HCT116 (cell line): ENCODE measurements around the gene CTSL. TPM values are rescaled to one million over a fixed set of nuclear protein-coding genes. Genes with fewer than 3 reads are reported as not detected.

Experiments
- ATAC-seq: fragments of 200-7000 bp; cut with Tn5 transposase; 2 replicates; pipeline ENCODE4 v1.9.1; 2020; ENCODE audit warnings: mild to moderate bottlenecking, moderate library complexity
- BruUV-seq: library from RNA; stranded (reverse); fragments of 400-500 nt; replicated peaks from 2 replicates; lab custom pipeline; 2021; lab: Mats Ljungman, UMichigan
- CTCF ChIA-PET: fragments of 300-600 bp; sonication (Branson Sonifier 250); formaldehyde crosslinking; loops from one replicate; lab custom pipeline; 2021; ENCODE audit warnings: antibody characterized with exemption; lab: Charles Lee
- POLR2A ChIA-PET: fragments of 300-600, 350-600 bp; sonication (Branson Sonifier 250); formaldehyde crosslinking; loops from one replicate; lab custom pipeline; 2021; ENCODE audit warnings: antibody characterized with exemption; lab: Charles Lee
- RAD21 ChIA-PET, 2 experiments: fragments of 300-600 bp; sonication (Branson Sonifier 250); formaldehyde crosslinking; loops; one replicate each; lab custom pipeline; 2023; ENCODE audit warnings: low total read pairs in 2 of 2; ENCODE audit not compliant: uncharacterized antibody in 2 of 2, unreplicated experiment in 2 of 2, low non-redundant PET in 1 of 2; lab: Charles Lee
- DNase-seq: peaks from one replicate; pipeline ENCODE4 v3.0.0-alpha.2; 2010; ENCODE audit warnings: low read depth, low spot score
- H2AFZ ChIP-seq: fragments of 200-600 bp; shearing (Covaris generic), sonication (generic); 2 replicates; pipeline ENCODE4 v1.6.1; 2017; ENCODE audit warnings: low read depth, mixed run types, mixed read lengths, antibody characterized with exemption, low read length; ENCODE audit not compliant: poor library complexity, severe bottlenecking
- H3K27ac ChIP-seq: 2 replicates; pipeline ENCODE4 v1.5.1; 2012; ENCODE audit warnings: low read depth, low read length
- H3K27me3 ChIP-seq: fragments of 200-600 bp; sonication (generic); 2 replicates; pipeline ENCODE4 v1.6.1; 2016; ENCODE audit warnings: mixed run types, low read length, mixed read lengths; ENCODE audit not compliant: insufficient read depth
- H3K36me3 ChIP-seq, 2 experiments: fragments of 200-500 bp in 1 of 2; fragments of 200-600 bp in 1 of 2; sonication (Bioruptor generic) in 1 of 2; sonication (generic) in 1 of 2; 2 replicates each; pipeline versions ENCODE4 v1.5.1 to v1.6.1; 2014 to 2016; ENCODE audit warnings: low read length in 2 of 2, inconsistent platforms in 1 of 2, mixed read lengths in 1 of 2, mixed run types in 1 of 2; ENCODE audit not compliant: insufficient read depth in 2 of 2, control insufficient read depth in 1 of 2
- H3K4me1 ChIP-seq, 2 experiments: fragments of 200-600 bp in 1 of 2; sonication (generic) in 1 of 2; 2 replicates each; pipeline versions ENCODE4 v1.5.1 to v1.6.1; 2012 to 2017; ENCODE audit warnings: low read length in 2 of 2, inconsistent platforms in 1 of 2, mild to moderate bottlenecking in 1 of 2, mixed read lengths in 1 of 2, mixed run types in 1 of 2, moderate library complexity in 1 of 2; ENCODE audit not compliant: insufficient read depth in 2 of 2, control insufficient read depth in 1 of 2
- H3K4me2 ChIP-seq: fragments of 200-600 bp; sonication (generic); 2 replicates; pipeline ENCODE4 v1.6.1; 2017; ENCODE audit warnings: mixed run types, low read length, mixed read lengths
- H3K4me3 ChIP-seq, 2 experiments: fragments of 200-600 bp in 1 of 2; sonication (generic) in 1 of 2; replicated peaks in 1 of 2; 2 replicates each; pipeline ENCODE4 v1.5.1; 2011 to 2016; ENCODE audit warnings: low read length in 2 of 2, control low read depth in 1 of 2, low read depth in 1 of 2, mild to moderate bottlenecking in 1 of 2, mixed read lengths in 1 of 2, mixed run types in 1 of 2
- H3K79me2 ChIP-seq: fragments of 200-600 bp; sonication (generic); 2 replicates; pipeline ENCODE4 v1.6.1; 2017; ENCODE audit warnings: mild to moderate bottlenecking, mixed run types, low read length, moderate library complexity, mixed read lengths; ENCODE audit not compliant: insufficient read depth
- H3K9ac ChIP-seq: fragments of 200-600 bp; sonication (generic); 2 replicates; pipeline ENCODE4 v1.6.1; 2016; ENCODE audit warnings: low read length, mixed read lengths
- H3K9me2 ChIP-seq: fragments of 200-600 bp; sonication (generic), shearing (Covaris generic); 2 replicates; pipeline ENCODE4 v1.6.1; 2017; ENCODE audit warnings: mixed run types, mild to moderate bottlenecking, moderate library complexity; ENCODE audit not compliant: insufficient read depth
- H3K9me3 ChIP-seq, 2 experiments: fragments of 200-500 bp in 1 of 2; fragments of 200-600 bp in 1 of 2; sonication (Bioruptor generic) in 1 of 2; sonication (generic) in 1 of 2; 2 replicates each; pipeline ENCODE4 v1.6.1; 2014 to 2017; ENCODE audit warnings: low read length in 2 of 2, mixed read lengths in 2 of 2, inconsistent platforms in 1 of 2, low read depth in 1 of 2, mild to moderate bottlenecking in 1 of 2, mixed run types in 1 of 2, moderate library complexity in 1 of 2; ENCODE audit not compliant: control insufficient read depth in 1 of 2, insufficient read depth in 1 of 2
- H4K20me1 ChIP-seq: fragments of 200-600 bp; sonication (generic), shearing (Covaris generic); 2 replicates; pipeline ENCODE4 v1.6.1; 2017; ENCODE audit warnings: mixed run types, mild to moderate bottlenecking, moderate library complexity; ENCODE audit not compliant: insufficient read depth
- CBX3 ChIP-seq: IDR thresholded peaks from 2 replicates; pipeline ENCODE4 v1.6.1; 2012; ENCODE audit warnings: low read depth
- RAD21 ChIP-seq: IDR thresholded peaks from 2 replicates; pipeline ENCODE4 v1.6.1; 2012; ENCODE audit warnings: low read depth, mild to moderate bottlenecking
- REST ChIP-seq: IDR thresholded peaks from 2 replicates; pipeline ENCODE4 v1.6.1; 2012; ENCODE audit warnings: low read depth
- SRF ChIP-seq: IDR thresholded peaks from 2 replicates; pipeline ENCODE4 v1.6.1; 2012; ENCODE audit warnings: low read depth
- YY1 ChIP-seq: IDR thresholded peaks from 2 replicates; pipeline ENCODE4 v1.6.1; 2011; ENCODE audit warnings: low read length, low read depth, moderate library complexity, mild to moderate bottlenecking; ENCODE audit not compliant: insufficient replicate concordance; ENCODE audit errors: extremely low read depth
- intact Hi-C: fragments of 100-400 bp; cut with micrococcal nuclease; formaldehyde crosslinking; loops from 2 replicates; pipeline ENCODE4 v1.10.0; 2022
- total RNA-seq: library from RNA; stranded (reverse); gene quantifications from one replicate; pipeline ENCODE4 v1.2.1, GENCODE V29; 2021; ENCODE audit not compliant: unreplicated experiment

CTSL gene
- total RNA-seq, 1 experiment from 2014 or later = 63.1 TPM

GRCh38 chr9:87702921-87703320 lies 23.0 kb upstream of the CTSL start:
- H3K9ac ChIP-seq = no peak overlapping the region
- no peaks in the 10 kb centered on the region for H3K27me3 ChIP-seq
- no peak for TF ChIP-seq RAD21
- no peak for TF ChIP-seq REST
- TF ChIP-seq YY1 = no peak
- no peak for TF ChIP-seq SRF
- TF ChIP-seq CBX3 = no peak
- TF ChIP-seq, all 23 proteins: peak for 0
- H3K4me1 ChIP-seq = peaks cover 0 to 17% of the 10 kb centered on the region in 2 experiments; a peak in 2 of 4 replicates
- H3K27ac ChIP-seq = no peak overlapping the region
- intact Hi-C loops = no loop called here
- no peak overlapping the region for H2AFZ ChIP-seq
- no peaks in the 10 kb centered on the region for H3K79me2 ChIP-seq
- 0 out of 2 replicates have a peak, but pooled peaks have one; percentile 25 for ATAC-seq
- H3K9me3 ChIP-seq = no peaks in the 10 kb centered on the region
- no peaks in the 10 kb centered on the region for H3K9me2 ChIP-seq
- no peak overlapping the region for H3K4me2 ChIP-seq
- H3K4me3 ChIP-seq = no peak overlapping the region
- no peak for DNase-seq
- H4K20me1 ChIP-seq = no peaks in the 10 kb centered on the region
- CTCF ChIA-PET = no interaction called here
- POLR2A ChIA-PET = interaction anchor here (1.2 kb wide), 1 partner anchor 23 kb away, joined by 5 read pairs; the partner anchor contains the start of gene CTSL
- RAD21 ChIA-PET = no interaction called here
- BruUV-seq = no TSS peak
- H3K36me3 ChIP-seq = no peaks in the 10 kb centered on the region
